CD4-positive, alpha-beta T cell (primary cell): ENCODE measurements around the gene ITGA5. TPM values are rescaled to one million over a fixed set of nuclear protein-coding genes. Genes with fewer than 3 reads are reported as not detected.

Experiments
- ATAC-seq: fragments of 200-7000 bp; cut with Tn5 transposase; one replicate; pipeline ENCODE4 v1.10.0; 2022; ENCODE audit warnings: mild to moderate bottlenecking; ENCODE audit not compliant: poor library complexity
- CTCF ChIA-PET: fragments of 350-600 bp; sonication (Branson Sonifier 250); formaldehyde crosslinking; loops from one replicate; lab custom pipeline; 2021; ENCODE audit warnings: antibody characterized with exemption, inconsistent platforms; lab: Charles Lee
- POLR2A ChIA-PET: fragments of 350-600 bp; sonication (Branson Sonifier 250); formaldehyde crosslinking; loops from one replicate; lab custom pipeline; 2021; ENCODE audit warnings: antibody characterized with exemption, inconsistent platforms; lab: Charles Lee
- DNase-seq, 14 experiments: peaks; one replicate each; pipeline ENCODE4 v3.0.0-alpha.2; 2013 to 2020; ENCODE audit warnings: mixed read lengths in 2 of 14
- H3K27ac ChIP-seq, 2 donors: one replicate each; pipeline versions ENCODE4 v1.5.1 to v1.7.0; 2013; ENCODE audit warnings: low read length in 2 of 2, low read depth in 1 of 2, mild to moderate bottlenecking in 1 of 2
- H3K27me3 ChIP-seq, 2 experiments: 1 replicate in 1 of 2; 2 replicates in 1 of 2; pipeline versions ENCODE4 v1.6.1 to v1.7.0; 2013; ENCODE audit warnings: low read length in 2 of 2, control low read depth in 1 of 2, mild to moderate bottlenecking in 1 of 2, moderate library complexity in 1 of 2; ENCODE audit not compliant: insufficient read depth in 2 of 2, control insufficient read depth in 1 of 2
- H3K36me3 ChIP-seq: one replicate; pipeline ENCODE4 v1.6.1; 2013; ENCODE audit warnings: low read length, control low read depth; ENCODE audit not compliant: insufficient read depth
- H3K4me1 ChIP-seq: one replicate; pipeline ENCODE4 v1.6.1; 2013; ENCODE audit warnings: low read length, control low read depth; ENCODE audit not compliant: insufficient read depth
- H3K4me3 ChIP-seq: one replicate; pipeline ENCODE4 v1.5.1; 2013; ENCODE audit warnings: mild to moderate bottlenecking, low read length, moderate library complexity
- H3K9me3 ChIP-seq, 2 experiments: 1 replicate in 1 of 2; 2 replicates in 1 of 2; pipeline versions ENCODE4 v1.6.1 to v1.7.0; 2013; ENCODE audit warnings: low read length in 2 of 2, mild to moderate bottlenecking in 2 of 2, control low read depth in 1 of 2, moderate library complexity in 1 of 2; ENCODE audit not compliant: control insufficient read depth in 1 of 2, insufficient read depth in 1 of 2
- H3K27ac Mint-ChIP-seq: one replicate; pipeline ENCODE4 v1.8.0; 2020; ENCODE audit warnings: mixed read lengths
- H3K27me3 Mint-ChIP-seq: one replicate; pipeline ENCODE4 v1.8.0; 2021; ENCODE audit warnings: mixed read lengths
- H3K36me3 Mint-ChIP-seq: one replicate; pipeline ENCODE4 v1.8.0; 2021; ENCODE audit warnings: low read depth, mixed read lengths
- H3K4me1 Mint-ChIP-seq: one replicate; pipeline ENCODE4 v1.8.0; 2021; ENCODE audit warnings: low read depth, mixed read lengths
- H3K4me3 Mint-ChIP-seq: one replicate; pipeline ENCODE4 v1.8.0; 2020; ENCODE audit warnings: mild to moderate bottlenecking, mixed read lengths
- H3K9me3 Mint-ChIP-seq: one replicate; pipeline ENCODE4 v1.8.0; 2020; ENCODE audit warnings: mixed read lengths
- intact Hi-C, 2 experiments: fragments of 100-400 bp; cut with DNase I in 1 of 2; cut with micrococcal nuclease in 1 of 2; formaldehyde crosslinking; loops; one replicate each; pipeline versions ENCODE4 v1.15.1 to v1.9.0; 2023 to 2025; cut with DNase I, micrococcal nuclease
- total RNA-seq, 174 experiments: library from RNA in 2 of 174; stranded (reverse) in 2 of 174; gene quantifications; one replicate each; pipeline ENCODE4 v1.2.3 and lab custom pipeline; 2021 to 2026
- TF ChIP-seq, protein P1 (sequence below): fragments of 200-600 bp; IDR thresholded peaks from one replicate; pipeline ENCODE4 v1.8.0; 2022; ENCODE audit warnings: antibody characterized with exemption, mild to moderate bottlenecking

Gene ITGA5
- total RNA-seq, 2 experiments from 2014 or later: 143 to 159 TPM

DNA sequence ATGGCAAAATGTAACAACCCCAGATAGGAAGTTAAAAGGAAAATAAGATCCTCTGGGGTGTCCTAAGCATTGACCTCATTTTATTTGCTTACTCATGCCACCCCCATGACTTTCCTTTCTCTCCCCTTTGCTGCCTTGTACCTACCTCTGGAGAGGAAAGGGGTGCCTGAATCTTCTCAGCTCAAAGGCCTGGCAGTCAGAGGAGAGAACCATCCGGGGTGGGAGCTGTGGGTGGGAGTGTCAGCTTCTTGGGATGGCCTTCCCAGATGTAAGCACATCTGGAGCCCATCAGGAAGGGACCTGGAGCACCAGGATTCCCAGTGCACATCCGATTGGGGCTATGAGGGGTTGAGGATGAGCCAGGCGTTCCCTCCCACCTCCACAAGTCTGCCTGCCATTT, 5.2 kb upstream of the ITGA5 start:
- ChIA-PET POLR2A (interaction anchor here (0.9 to 2.4 kb wide), 3 partner anchors 8 to 25 kb away, joined by 3 to 9 read pairs (median 6); no protein-coding TSS in a partner anchor), CTCF (interaction anchor here (0.8 to 1.7 kb wide), 4 partner anchors 9 to 25 kb away, joined by 3 to 7 read pairs (median 4); no protein-coding TSS in a partner anchor)
- H3K36me3 Mint-ChIP-seq: no peaks in the 10 kb centered on the region
- Histone ChIP-seq H3K27ac (no peak overlapping the region), H3K9me3 (no peaks in the 10 kb centered on the region), H3K36me3 (no peaks in the 10 kb centered on the region), H3K4me3 (no peak overlapping the region), H3K27me3 (no peaks in the 10 kb centered on the region), H3K4me1 (peaks cover 38% of the 10 kb centered on the region)
- DNase-seq: no peak
- no peaks in the 10 kb centered on the region for H3K9me3 Mint-ChIP-seq
- H3K4me1 Mint-ChIP-seq: peaks cover 40% of the 10 kb centered on the region
- H3K4me3 Mint-ChIP-seq: no peak overlapping the region
- intact Hi-C loops: no loop called here
- H3K27me3 Mint-ChIP-seq: no peaks in the 10 kb centered on the region
- TF ChIP-seq, protein P1, sequence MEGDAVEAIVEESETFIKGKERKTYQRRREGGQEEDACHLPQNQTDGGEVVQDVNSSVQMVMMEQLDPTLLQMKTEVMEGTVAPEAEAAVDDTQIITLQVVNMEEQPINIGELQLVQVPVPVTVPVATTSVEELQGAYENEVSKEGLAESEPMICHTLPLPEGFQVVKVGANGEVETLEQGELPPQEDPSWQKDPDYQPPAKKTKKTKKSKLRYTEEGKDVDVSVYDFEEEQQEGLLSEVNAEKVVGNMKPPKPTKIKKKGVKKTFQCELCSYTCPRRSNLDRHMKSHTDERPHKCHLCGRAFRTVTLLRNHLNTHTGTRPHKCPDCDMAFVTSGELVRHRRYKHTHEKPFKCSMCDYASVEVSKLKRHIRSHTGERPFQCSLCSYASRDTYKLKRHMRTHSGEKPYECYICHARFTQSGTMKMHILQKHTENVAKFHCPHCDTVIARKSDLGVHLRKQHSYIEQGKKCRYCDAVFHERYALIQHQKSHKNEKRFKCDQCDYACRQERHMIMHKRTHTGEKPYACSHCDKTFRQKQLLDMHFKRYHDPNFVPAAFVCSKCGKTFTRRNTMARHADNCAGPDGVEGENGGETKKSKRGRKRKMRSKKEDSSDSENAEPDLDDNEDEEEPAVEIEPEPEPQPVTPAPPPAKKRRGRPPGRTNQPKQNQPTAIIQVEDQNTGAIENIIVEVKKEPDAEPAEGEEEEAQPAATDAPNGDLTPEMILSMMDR: no peak
- no peak for ATAC-seq
- H3K27ac Mint-ChIP-seq: no peak overlapping the region

DNA sequence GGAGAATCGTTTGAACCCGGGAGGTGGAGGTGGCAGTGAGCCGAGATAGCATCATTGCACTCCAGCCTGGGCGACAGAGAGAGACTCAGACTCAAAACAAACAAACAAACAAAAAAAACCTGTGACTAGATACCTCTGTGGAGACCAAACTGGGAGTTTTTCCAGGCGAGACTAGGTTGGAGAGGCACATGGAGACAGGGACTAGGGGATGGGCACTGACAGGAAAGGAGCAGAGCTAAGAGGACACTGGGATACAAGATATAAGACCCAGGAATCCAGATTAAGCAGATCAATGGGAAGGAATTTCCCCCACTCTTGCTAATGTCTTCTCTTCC, 4.7 kb upstream of the ITGA5 start:
- Histone ChIP-seq H3K4me1 (peaks cover 33% of the 10 kb centered on the region), H3K4me3 (no peak overlapping the region), H3K36me3 (no peaks in the 10 kb centered on the region), H3K9me3 (no peaks in the 10 kb centered on the region), H3K27me3 (no peaks in the 10 kb centered on the region), H3K27ac (no peak overlapping the region)
- Mint-ChIP-seq H3K36me3 (peaks cover under 1% of the 10 kb centered on the region), H3K27ac (no peak overlapping the region), H3K4me1 (peaks cover 40% of the 10 kb centered on the region), H3K4me3 (no peak overlapping the region), H3K27me3 (no peaks in the 10 kb centered on the region), H3K9me3 (no peaks in the 10 kb centered on the region)
- ATAC-seq: no peak
- ChIA-PET CTCF (interaction anchor here (0.8 to 1.7 kb wide), 2 partner anchors 23 to 24 kb away, joined by 3 to 5 read pairs; no protein-coding TSS in a partner anchor), POLR2A (interaction anchor here (1.8 kb wide), 1 partner anchor 11 kb away, joined by 9 read pairs; no protein-coding TSS in a partner anchor)
- TF ChIP-seq, protein P1: no peak
- DNase-seq: no peak
- intact Hi-C loops: no loop called here

DNA sequence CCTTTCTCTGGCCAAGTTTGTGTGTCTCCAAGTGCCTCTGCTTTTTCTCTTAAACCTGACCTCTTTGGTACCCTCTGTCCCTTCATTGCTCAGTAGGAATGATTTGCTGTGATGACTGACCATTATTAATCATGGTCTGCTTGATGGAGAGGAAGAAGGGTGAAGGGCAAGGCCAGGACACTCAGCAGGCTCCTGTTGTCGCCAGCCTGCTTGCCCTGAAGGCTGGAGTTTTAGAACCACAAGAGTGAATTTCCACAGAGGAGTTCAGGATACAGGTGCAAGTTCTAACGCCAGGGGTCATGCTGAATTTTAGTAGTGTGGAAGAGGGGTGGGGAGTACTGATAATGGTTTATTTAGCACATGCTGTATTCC, 2.8 kb upstream of the ITGA5 start:
- Mint-ChIP-seq H3K27ac (peak overlapping the region; percentile 95), H3K4me3 (peak overlapping the region; percentile 74), H3K27me3 (no peaks in the 10 kb centered on the region), H3K9me3 (no peaks in the 10 kb centered on the region), H3K4me1 (peaks cover 30% of the 10 kb centered on the region), H3K36me3 (peaks cover 18% of the 10 kb centered on the region)
- TF ChIP-seq, protein P1: no peak
- H3K4me3 ChIP-seq: no peak overlapping the region
- H3K36me3 ChIP-seq: no peaks in the 10 kb centered on the region
- ChIA-PET CTCF (interaction anchor here (0.9 to 11.8 kb wide), 2 partner anchors 20 to 43 kb away, joined by 3 to 147 read pairs; no protein-coding TSS in a partner anchor), POLR2A (no interaction called here)
- ATAC-seq: no peak
- DNase-seq: no peak
- intact Hi-C loops: no loop called here
- no peaks in the 10 kb centered on the region for H3K9me3 ChIP-seq
- H3K27me3 ChIP-seq: no peaks in the 10 kb centered on the region
- H3K4me1 ChIP-seq: peaks cover 29% of the 10 kb centered on the region
- no peak overlapping the region for H3K27ac ChIP-seq
